Thyroid gland (tissue), 4 donors: ENCODE results near the gene ERG. TPM values are rescaled to one million over a fixed set of nuclear protein-coding genes. Genes with fewer than 3 reads are reported as not detected.

Source experiments
- DNase-seq, 2 donors: peaks; one replicate each; pipeline ENCODE4 v3.0.0-alpha.2; 2019
- H3K27ac ChIP-seq, 3 donors: fragments of 200-600 bp; sonication (generic); 1 replicate in 2 of 3; 2 replicates in 1 of 3; pipeline ENCODE4 v1.5.1; 2016 to 2019; ENCODE audit warnings: mild to moderate bottlenecking in 1 of 3, moderate library complexity in 1 of 3
- H3K27me3 ChIP-seq: fragments of 200-600 bp; sonication (generic); one replicate; pipeline ENCODE4 v1.5.1; 2019
- H3K36me3 ChIP-seq, 2 donors: fragments of 200-600 bp; sonication (generic); one replicate each; pipeline ENCODE4 v1.5.1; 2016 to 2019
- H3K4me1 ChIP-seq, 2 donors: fragments of 200-600 bp; sonication (generic); one replicate each; pipeline ENCODE4 v1.5.1; 2017 to 2019
- H3K4me3 ChIP-seq, 3 donors: fragments of 200-600 bp; sonication (generic); replicated peaks in 1 of 3; 1 replicate in 2 of 3; 2 replicates in 1 of 3; pipeline ENCODE4 v1.5.1; 2016; ENCODE audit warnings: mild to moderate bottlenecking in 1 of 3
- H3K9me3 ChIP-seq: fragments of 200-600 bp; sonication (generic); one replicate; pipeline ENCODE4 v1.5.1; 2017
- CTCF ChIP-seq, 6 experiments: fragments of 200-600 bp in 3 of 6; fragments of 450-650 bp in 3 of 6; sonication (generic) in 3 of 6; IDR thresholded peaks; one replicate each; pipeline ENCODE4 v1.5.1; 2016 to 2019; ENCODE audit warnings: antibody characterized with exemption in 6 of 6, mild to moderate bottlenecking in 2 of 6, inconsistent platforms in 1 of 6, moderate library complexity in 1 of 6
- POLR2A ChIP-seq, 2 donors: fragments of 450-650 bp; IDR thresholded peaks; one replicate each; pipeline ENCODE4 v1.6.1; 2017; ENCODE audit warnings: antibody characterized with exemption in 2 of 2, mild to moderate bottlenecking in 2 of 2, moderate library complexity in 1 of 2
- WGBS, 2 donors: methylation state at CpG; one replicate each; pipeline ENCODE4 v1.1.5; 2017; 5-methylcytosine and 5-hydroxymethylcytosine counted together
- intact Hi-C: fragments of 100-400 bp; cut with DNase I; formaldehyde crosslinking; loops from one replicate; pipeline ENCODE4 v1.15.1; 2023
- total RNA-seq, 4 donors: library from RNA; depleted of rRNA; stranded (reverse); fragments of >200 nt; gene quantifications; one replicate each; pipeline ENCODE4 v1.2.3, GENCODE V29; 2016

The ERG gene
- total RNA-seq, 4 donors from 2014 or later: 9.9 to 25.1 (median 18.2) TPM

- 80 to 89% methylated on average over 9 of the region's 9 CpGs for WGBS, 2 donors
Observed at GRCh38 chr21:38525454-38525853, 27.2 kb upstream of the ERG start.

GRCh38 chr21:38524168-38525153, 26.2 kb upstream of the ERG start:
- 69 to 73% methylated on average over 4 of the region's 4 CpGs for WGBS, 2 donors
- TF ChIP-seq POLR2A (IDR thresholded peaks at IDR 0.05) (no peak), CTCF (IDR thresholded peaks at IDR 0.05) (no peak)
- Histone ChIP-seq H3K4me1 (no peaks in the 10 kb centered on the region), H3K9me3 (no peaks in the 10 kb centered on the region), H3K27ac (no peak overlapping the region), H3K27me3 (no peaks in the 10 kb centered on the region), H3K4me3 (no peak overlapping the region), H3K36me3 (no peaks in the 10 kb centered on the region)
- intact Hi-C loops: no loop called here
- DNase-seq: no peak

More at GRCh38 chr21:38525454-38525853, 27.2 kb upstream of the ERG start:
- H3K9me3 ChIP-seq: no peaks in the 10 kb centered on the region
- no peaks in the 10 kb centered on the region for H3K36me3 ChIP-seq
- no peak overlapping the region for H3K4me3 ChIP-seq
- H3K27me3 ChIP-seq: no peaks in the 10 kb centered on the region
- H3K4me1 ChIP-seq: no peaks in the 10 kb centered on the region
- DNase-seq: no peak
- intact Hi-C loops: no loop called here
- no peak overlapping the region for H3K27ac ChIP-seq
- TF ChIP-seq CTCF (IDR thresholded peaks at IDR 0.05): no peak

- no peak overlapping the region for H3K4me3 ChIP-seq
- H3K9me3 ChIP-seq: no peaks in the 10 kb centered on the region
- no peak overlapping the region for H3K27ac ChIP-seq
- no peaks in the 10 kb centered on the region for H3K27me3 ChIP-seq
- no peaks in the 10 kb centered on the region for H3K36me3 ChIP-seq
- no peaks in the 10 kb centered on the region for H3K4me1 ChIP-seq
- TF ChIP-seq POLR2A (IDR thresholded peaks at IDR 0.05) (no peak), CTCF (IDR thresholded peaks at IDR 0.05) (no peak)
- WGBS, 2 donors: 83 to 88% methylated on average over 9 of the region's 9 CpGs
- intact Hi-C loops: no loop called here
- DNase-seq: no peak
Observed at GRCh38 chr21:38520511-38520910, 22.2 kb upstream of the ERG start.

GRCh38 chr21:38511662-38512243, 13.5 kb upstream of the ERG start:
- WGBS, 2 donors: 83 to 90% methylated on average over 3 of the region's 3 CpGs
- TF ChIP-seq CTCF (IDR thresholded peaks at IDR 0.05) (no peak), POLR2A (IDR thresholded peaks at IDR 0.05) (no peak)
- Histone ChIP-seq H3K36me3 (no peaks in the 10 kb centered on the region), H3K4me1 (no peaks in the 10 kb centered on the region), H3K9me3 (no peaks in the 10 kb centered on the region), H3K4me3 (no peak overlapping the region), H3K27me3 (no peaks in the 10 kb centered on the region), H3K27ac (no peak overlapping the region)
- DNase-seq: no peak
- intact Hi-C loops: no loop called here

GRCh38 chr21:38511198-38511597, 12.9 kb upstream of the ERG start:
- TF ChIP-seq CTCF (IDR thresholded peaks at IDR 0.05): no peak
- no peak for TF ChIP-seq POLR2A (IDR thresholded peaks at IDR 0.05)
- Histone ChIP-seq H3K27ac (no peak overlapping the region), H3K4me1 (no peaks in the 10 kb centered on the region), H3K27me3 (no peaks in the 10 kb centered on the region), H3K9me3 (no peaks in the 10 kb centered on the region), H3K4me3 (no peak overlapping the region), H3K36me3 (no peaks in the 10 kb centered on the region)
- 90 to 97% methylated on average over 1 of the region's 1 CpG for whole genome bisulfite sequencing, 2 donors
- intact Hi-C loops: no loop called here
- DNase-seq: no peak
